Measurements from ENCODE around the gene MICAL3.

MICAL3 gene

GRCh38 chr22:17775781-17776465 lies 248.4 kb downstream of the MICAL3 start:
- no peaks in the 10 kb centered on the region for H3K27me3 ChIP-seq (ENCODE audit: low read depth, low read length)
- no peak overlapping the region for H2AFZ ChIP-seq (ENCODE audit: low read depth, low read length)
- peak overlapping the region; percentile 49; the same call in 1 of the 2 replicates for H3K27ac ChIP-seq (ENCODE audit: low read length)
- peaks cover 70% of the 10 kb centered on the region for H3K4me1 ChIP-seq (ENCODE audit: low read length)
- no peaks in the 10 kb centered on the region for H3K9me3 ChIP-seq (ENCODE audit: insufficient read depth, low read length)
- H3K9ac ChIP-seq (ENCODE audit: low read length) = no peak overlapping the region
- peaks cover 23% of the 10 kb centered on the region for H4K20me1 ChIP-seq (ENCODE audit: insufficient read depth, low read length)
- H3K79me2 ChIP-seq (ENCODE audit: low read length) = peaks cover 75% of the 10 kb centered on the region
- no peak overlapping the region for H3K4me3 ChIP-seq (ENCODE audit: low read length)
- TF ChIP-seq EZH2phosphoT487 (IDR thresholded peaks at IDR 0.05; ENCODE audit: low read depth) (no peak), CTCF (IDR thresholded peaks at IDR 0.05; ENCODE audit: low read depth, low read length) (no peak)
- H3K4me2 ChIP-seq (ENCODE audit: low read length) = peak overlapping the region; percentile 94
- peaks cover 40% of the 10 kb centered on the region for H3K36me3 ChIP-seq (replicated peaks; ENCODE audit: low read depth, low read length)

- no peak for TF ChIP-seq CTCF (IDR thresholded peaks at IDR 0.05; ENCODE audit: low read depth, low read length)
- no peak for TF ChIP-seq EZH2phosphoT487 (IDR thresholded peaks at IDR 0.05; ENCODE audit: low read depth)
- Histone ChIP-seq H3K9me3 (ENCODE audit: insufficient read depth, low read length) (no peaks in the 10 kb centered on the region), H2AFZ (ENCODE audit: low read depth, low read length) (no peak overlapping the region), H3K27ac (ENCODE audit: low read length) (peak overlapping the region; percentile 49), H3K4me3 (ENCODE audit: low read length) (peak overlapping the region; percentile 79), H4K20me1 (ENCODE audit: insufficient read depth, low read length) (peaks cover 32% of the 10 kb centered on the region), H3K27me3 (ENCODE audit: low read depth, low read length) (no peaks in the 10 kb centered on the region), H3K4me2 (ENCODE audit: low read length) (peak overlapping the region; percentile 94), H3K9ac (ENCODE audit: low read length) (peak overlapping the region; percentile 84), H3K36me3 (replicated peaks; ENCODE audit: low read depth, low read length) (peaks cover 47% of the 10 kb centered on the region), H3K4me1 (ENCODE audit: low read length) (peaks cover 70% of the 10 kb centered on the region), H3K79me2 (ENCODE audit: low read length) (peaks cover 75% of the 10 kb centered on the region)
These were observed 249.3 kb downstream of the MICAL3 start for GRCh38 chr22:17774926-17775685.

- Histone ChIP-seq H2AFZ (ENCODE audit: low read depth, low read length) (no peak within 1 kb of the TSS), H3K9me3 (ENCODE audit: insufficient read depth, low read length) (no peaks in the 10 kb centered on the region), H3K9ac (ENCODE audit: low read length) (peak within 1 kb of the TSS; percentile 92), H3K4me3 (ENCODE audit: low read length) (peak within 1 kb of the TSS; percentile 79), H3K79me2 (ENCODE audit: low read length) (peaks cover 75% of the 10 kb centered on the region), H3K27me3 (ENCODE audit: low read depth, low read length) (no peaks in the 10 kb centered on the region), H3K27ac (ENCODE audit: low read length) (peak within 1 kb of the TSS; percentile 77), H3K4me2 (ENCODE audit: low read length) (peak within 1 kb of the TSS; percentile 94), H3K4me1 (ENCODE audit: low read length) (peaks cover 70% of the 10 kb centered on the region), H3K36me3 (replicated peaks; ENCODE audit: low read depth, low read length) (peaks cover 48% of the 10 kb centered on the region), H4K20me1 (ENCODE audit: insufficient read depth, low read length) (peaks cover 39% of the 10 kb centered on the region)
- TF ChIP-seq EZH2phosphoT487 (IDR thresholded peaks at IDR 0.05; ENCODE audit: low read depth) (no peak), CTCF (IDR thresholded peaks at IDR 0.05; ENCODE audit: low read depth, low read length) (no peak)
These were observed 250.0 kb downstream of the MICAL3 start, which contains the start of gene BID for GRCh38 chr22:17774206-17774925. Gene BID, minus strand, starts transcription at chr22:17774469. Its CDS starts 24,353 bp downstream, at chr22:17750116.

Data from OCI-LY3 (cell line).